Activated naive CD4-positive, alpha-beta T cell treated with anti-CD3 and anti-CD28 coated beads, Interleukin-2, amount 50 U/mL, for 24 hours (primary cell): ENCODE measurements around the gene LSM3.
A peak's percentile ranks its signal among the peaks of the same experiment; 100 is the strongest.

Experiments used
- H3K27ac Mint-ChIP-seq: one replicate; pipeline ENCODE4 v1.8.0; 2021; ENCODE audit warnings: mild to moderate bottlenecking, mixed read lengths
- H3K27me3 Mint-ChIP-seq: one replicate; pipeline ENCODE4 v1.8.0; 2021; ENCODE audit warnings: mixed read lengths
- H3K36me3 Mint-ChIP-seq: one replicate; pipeline ENCODE4 v1.8.0; 2021; ENCODE audit warnings: mixed read lengths
- H3K4me1 Mint-ChIP-seq: one replicate; pipeline ENCODE4 v1.8.0; 2021; ENCODE audit warnings: mixed read lengths
- H3K4me3 Mint-ChIP-seq: one replicate; pipeline ENCODE4 v1.8.0; 2021; ENCODE audit warnings: mild to moderate bottlenecking, mixed read lengths
- H3K9me3 Mint-ChIP-seq: one replicate; pipeline ENCODE4 v1.8.0; 2021; ENCODE audit warnings: mixed read lengths

The LSM3 gene

GRCh38 chr3:14178247-14179113 lies at the start of gene LSM3, which contains the start of gene XPC:
LSM3 (plus strand) TSS chr3:14178817; CDS start chr3:14178861, 44 bp downstream.
XPC (minus strand) TSS chr3:14178601; CDS start chr3:14178568, 33 bp downstream.
- Mint-ChIP-seq H3K36me3 (peaks cover 8% of the 10 kb centered on the region), H3K27ac (peak within 1 kb of the TSS; percentile 100)

GRCh38 chr3:14129296-14129695 lies 49.3 kb upstream of the LSM3 start:
- Mint-ChIP-seq H3K27me3 (no peaks in the 10 kb centered on the region), H3K4me3 (no peak overlapping the region), H3K27ac (no peak overlapping the region), H3K4me1 (peaks cover 34% of the 10 kb centered on the region), H3K36me3 (peaks cover 15% of the 10 kb centered on the region), H3K9me3 (no peaks in the 10 kb centered on the region)

More at GRCh38 chr3:14178247-14179113, at the start of gene LSM3, which contains the start of gene XPC:
- peaks cover 80% of the 10 kb centered on the region for H3K4me1 Mint-ChIP-seq
- H3K4me3 Mint-ChIP-seq = peak within 1 kb of the TSS; percentile 99
- no peaks in the 10 kb centered on the region for H3K9me3 Mint-ChIP-seq
- H3K27me3 Mint-ChIP-seq = no peaks in the 10 kb centered on the region

- H3K27ac Mint-ChIP-seq = no peak overlapping the region
- H3K27me3 Mint-ChIP-seq = no peaks in the 10 kb centered on the region
- no peaks in the 10 kb centered on the region for H3K9me3 Mint-ChIP-seq
- peaks cover 34% of the 10 kb centered on the region for H3K4me1 Mint-ChIP-seq
- peaks cover 15% of the 10 kb centered on the region for H3K36me3 Mint-ChIP-seq
- no peak overlapping the region for H3K4me3 Mint-ChIP-seq
These were observed 48.4 kb upstream of the LSM3 start for GRCh38 chr3:14130230-14130629.

- H3K4me1 Mint-ChIP-seq = peaks cover 33% of the 10 kb centered on the region
- H3K4me3 Mint-ChIP-seq = no peak overlapping the region
- H3K27me3 Mint-ChIP-seq = no peaks in the 10 kb centered on the region
- no peak overlapping the region for H3K27ac Mint-ChIP-seq
- H3K9me3 Mint-ChIP-seq = no peaks in the 10 kb centered on the region
- peaks cover 15% of the 10 kb centered on the region for H3K36me3 Mint-ChIP-seq
These were observed 47.9 kb upstream of the LSM3 start for GRCh38 chr3:14130707-14131106.

- peaks cover 19% of the 10 kb centered on the region for H3K36me3 Mint-ChIP-seq
- peaks cover 29% of the 10 kb centered on the region for H3K4me1 Mint-ChIP-seq
- no peaks in the 10 kb centered on the region for H3K27me3 Mint-ChIP-seq
- H3K9me3 Mint-ChIP-seq = no peaks in the 10 kb centered on the region
- H3K4me3 Mint-ChIP-seq = no peak overlapping the region
- no peak overlapping the region for H3K27ac Mint-ChIP-seq
These were observed 47.5 kb upstream of the LSM3 start for GRCh38 chr3:14131134-14131533.

- H3K4me1 Mint-ChIP-seq = peaks cover 19% of the 10 kb centered on the region
- H3K27ac Mint-ChIP-seq = no peak overlapping the region
- peaks cover 21% of the 10 kb centered on the region for H3K36me3 Mint-ChIP-seq
- H3K9me3 Mint-ChIP-seq = no peaks in the 10 kb centered on the region
- H3K4me3 Mint-ChIP-seq = no peak overlapping the region
- no peaks in the 10 kb centered on the region for H3K27me3 Mint-ChIP-seq
These were observed 46.5 kb upstream of the LSM3 start for GRCh38 chr3:14132120-14132519.

GRCh38 chr3:14132689-14133088 lies 45.9 kb upstream of the LSM3 start:
- Mint-ChIP-seq H3K4me1 (peaks cover 13% of the 10 kb centered on the region), H3K27me3 (no peaks in the 10 kb centered on the region), H3K4me3 (no peak overlapping the region), H3K36me3 (peaks cover 21% of the 10 kb centered on the region), H3K27ac (no peak overlapping the region), H3K9me3 (no peaks in the 10 kb centered on the region)

GRCh38 chr3:14133188-14133800 lies 45.3 kb upstream of the LSM3 start:
- Mint-ChIP-seq H3K9me3 (no peaks in the 10 kb centered on the region), H3K27ac (no peak overlapping the region), H3K4me1 (peaks cover 7% of the 10 kb centered on the region), H3K4me3 (no peak overlapping the region), H3K27me3 (no peaks in the 10 kb centered on the region), H3K36me3 (peaks cover 20% of the 10 kb centered on the region)

- no peak overlapping the region for H3K4me3 Mint-ChIP-seq
- no peaks in the 10 kb centered on the region for H3K9me3 Mint-ChIP-seq
- H3K36me3 Mint-ChIP-seq = peaks cover 18% of the 10 kb centered on the region
- H3K27ac Mint-ChIP-seq = no peak overlapping the region
- peaks cover 2% of the 10 kb centered on the region for H3K4me1 Mint-ChIP-seq
- no peaks in the 10 kb centered on the region for H3K27me3 Mint-ChIP-seq
These were observed 44.7 kb upstream of the LSM3 start for GRCh38 chr3:14133876-14134275.

- Mint-ChIP-seq H3K27ac (no peak overlapping the region), H3K4me1 (no peaks in the 10 kb centered on the region), H3K36me3 (peaks cover 16% of the 10 kb centered on the region), H3K27me3 (no peaks in the 10 kb centered on the region), H3K4me3 (no peak overlapping the region), H3K9me3 (no peaks in the 10 kb centered on the region)
These were observed 44.3 kb upstream of the LSM3 start for GRCh38 chr3:14134291-14134690.

- Mint-ChIP-seq H3K4me3 (no peak overlapping the region), H3K36me3 (peaks cover 13% of the 10 kb centered on the region), H3K4me1 (peaks cover 5% of the 10 kb centered on the region), H3K27me3 (no peaks in the 10 kb centered on the region), H3K9me3 (no peaks in the 10 kb centered on the region), H3K27ac (no peak overlapping the region)
These were observed 43.0 kb upstream of the LSM3 start for GRCh38 chr3:14135581-14135980.

GRCh38 chr3:14137004-14137403 lies 41.6 kb upstream of the LSM3 start:
- Mint-ChIP-seq H3K4me1 (peaks cover 19% of the 10 kb centered on the region), H3K4me3 (no peak overlapping the region), H3K27me3 (no peaks in the 10 kb centered on the region), H3K9me3 (no peaks in the 10 kb centered on the region), H3K36me3 (peaks cover 14% of the 10 kb centered on the region), H3K27ac (no peak overlapping the region)

GRCh38 chr3:14137445-14137844 lies 41.2 kb upstream of the LSM3 start:
- peaks cover 24% of the 10 kb centered on the region for H3K4me1 Mint-ChIP-seq
- H3K4me3 Mint-ChIP-seq = no peak overlapping the region
- peaks cover 14% of the 10 kb centered on the region for H3K36me3 Mint-ChIP-seq
- no peaks in the 10 kb centered on the region for H3K9me3 Mint-ChIP-seq
- H3K27ac Mint-ChIP-seq = no peak overlapping the region
- H3K27me3 Mint-ChIP-seq = no peaks in the 10 kb centered on the region

- Mint-ChIP-seq H3K27me3 (no peaks in the 10 kb centered on the region), H3K9me3 (no peaks in the 10 kb centered on the region), H3K27ac (peak overlapping the region; percentile 76), H3K4me3 (no peak overlapping the region), H3K4me1 (peaks cover 32% of the 10 kb centered on the region), H3K36me3 (peaks cover 13% of the 10 kb centered on the region)
These were observed 40.3 kb upstream of the LSM3 start for GRCh38 chr3:14138109-14138877.

GRCh38 chr3:14138878-14139655 lies 39.5 kb upstream of the LSM3 start:
- peaks cover 13% of the 10 kb centered on the region for H3K36me3 Mint-ChIP-seq
- no peaks in the 10 kb centered on the region for H3K27me3 Mint-ChIP-seq
- peaks cover 40% of the 10 kb centered on the region for H3K4me1 Mint-ChIP-seq
- no peak overlapping the region for H3K4me3 Mint-ChIP-seq
- no peak overlapping the region for H3K27ac Mint-ChIP-seq
- no peaks in the 10 kb centered on the region for H3K9me3 Mint-ChIP-seq
